GM23338 (cell line): ENCODE measurements around the gene OR2AJ1. TPM values are rescaled to one million over a fixed set of nuclear protein-coding genes. Genes with fewer than 3 reads are reported as not detected.

ENCODE experiments used
- ATAC-seq: fragments of 200-7000 bp; cut with Tn5 transposase; 3 replicates; pipeline ENCODE4 v1.9.1; 2020
- DNase-seq: peaks from one replicate; pipeline ENCODE4 v3.0.0-alpha.2; 2015; ENCODE audit warnings: low spot score
- H2AFZ ChIP-seq: fragments of 200-600 bp; sonication (generic); 2 replicates; pipeline ENCODE4 v1.8.0; 2016; ENCODE audit warnings: antibody characterized with exemption, mild to moderate bottlenecking, moderate library complexity
- H3F3A ChIP-seq: fragments of 200-600 bp; sonication (generic); replicated peaks from 2 replicates; pipeline ENCODE4 v1.8.0; 2017; ENCODE audit warnings: antibody characterized with exemption, mixed run types, low read depth
- H3K27ac ChIP-seq: fragments of 200-600 bp; sonication (generic); 2 replicates; pipeline ENCODE4 v1.6.1; 2016; ENCODE audit warnings: low read depth
- H3K27me3 ChIP-seq: fragments of 200-600 bp; sonication (generic); 2 replicates; pipeline ENCODE4 v1.8.0; 2016; ENCODE audit warnings: mild to moderate bottlenecking, mixed run types, moderate library complexity; ENCODE audit not compliant: insufficient read depth
- H3K36me3 ChIP-seq: fragments of 200-600 bp; sonication (generic); 2 replicates; pipeline ENCODE4 v1.8.0; 2016; ENCODE audit warnings: mild to moderate bottlenecking; ENCODE audit not compliant: insufficient read depth
- H3K4me1 ChIP-seq: fragments of 200-600 bp; sonication (generic); 2 replicates; pipeline ENCODE4 v1.8.0; 2016; ENCODE audit warnings: mild to moderate bottlenecking, moderate library complexity; ENCODE audit not compliant: insufficient read depth
- H3K4me2 ChIP-seq: fragments of 200-600 bp; sonication (generic); 2 replicates; pipeline ENCODE4 v1.7.1; 2017; ENCODE audit warnings: mixed run types
- H3K4me3 ChIP-seq: fragments of 200-600 bp; sonication (generic); 2 replicates; pipeline ENCODE4 v1.6.1; 2016; ENCODE audit warnings: mixed run types
- H3K79me2 ChIP-seq: fragments of 200-600 bp; sonication (generic); replicated peaks from 2 replicates; pipeline ENCODE4 v1.8.0; 2017; ENCODE audit warnings: mild to moderate bottlenecking; ENCODE audit not compliant: insufficient read depth
- H3K9me2 ChIP-seq: fragments of 200-600 bp; sonication (generic); 2 replicates; pipeline ENCODE4 v1.8.0; 2017; ENCODE audit not compliant: insufficient read depth
- H4K20me1 ChIP-seq: fragments of 200-600 bp; sonication (generic); replicated peaks from 2 replicates; pipeline ENCODE4 v1.8.0; 2017; ENCODE audit warnings: mild to moderate bottlenecking; ENCODE audit not compliant: insufficient read depth
- H3K27ac Mint-ChIP-seq: 2 replicates; pipeline ENCODE4 v1.8.0; 2020; ENCODE audit warnings: inconsistent platforms, mild to moderate bottlenecking, moderate library complexity, mixed read lengths
- H3K27me3 Mint-ChIP-seq: 3 replicates; pipeline ENCODE4 v1.8.0; 2022; ENCODE audit warnings: low read depth, mild to moderate bottlenecking, moderate library complexity, mixed read lengths, inconsistent platforms; ENCODE audit not compliant: insufficient read depth, poor library complexity
- H3K36me3 Mint-ChIP-seq: 3 replicates; pipeline ENCODE4 v1.8.0; 2021; ENCODE audit warnings: low read depth, mild to moderate bottlenecking, inconsistent platforms, moderate library complexity, mixed read lengths
- H3K4me1 Mint-ChIP-seq: 3 replicates; pipeline ENCODE4 v1.8.0; 2020; ENCODE audit warnings: mild to moderate bottlenecking, inconsistent platforms, mixed read lengths
- H3K4me3 Mint-ChIP-seq: 3 replicates; pipeline ENCODE4 v1.8.0; 2021; ENCODE audit warnings: moderate library complexity, mild to moderate bottlenecking, inconsistent platforms, mixed read lengths
- H3K9me3 Mint-ChIP-seq: 3 replicates; pipeline ENCODE4 v1.8.0; 2020; ENCODE audit warnings: moderate library complexity, mild to moderate bottlenecking, inconsistent platforms, mixed read lengths
- CREB1 ChIP-seq: fragments of 250-450 bp; sonication (Bioruptor Pico); IDR thresholded peaks from 2 replicates; pipeline ENCODE4 v1.5.0; 2020; ENCODE audit warnings: low read depth, mild to moderate bottlenecking, moderate library complexity
- EZH2 ChIP-seq: fragments of 200-600 bp; sonication (generic); IDR thresholded peaks from one replicate; pipeline ENCODE4 v1.8.0; 2017; ENCODE audit warnings: antibody characterized with exemption, mild to moderate bottlenecking, low read depth; ENCODE audit not compliant: unreplicated experiment
- JUNB ChIP-seq: IDR thresholded peaks from one replicate; pipeline ENCODE4 v1.6.1; 2016; ENCODE audit warnings: antibody characterized with exemption; ENCODE audit not compliant: unreplicated experiment
- NANOG ChIP-seq: IDR thresholded peaks from 2 replicates; pipeline ENCODE4 v1.6.1; 2016; ENCODE audit warnings: antibody characterized with exemption, borderline replicate concordance
- POLR2AphosphoS5 ChIP-seq: IDR thresholded peaks from 2 replicates; pipeline ENCODE4 v1.6.1; 2016; ENCODE audit warnings: antibody characterized with exemption, low read depth
- STAT1 ChIP-seq: IDR thresholded peaks from one replicate; pipeline ENCODE4 v1.6.1; 2016; ENCODE audit warnings: antibody characterized with exemption; ENCODE audit not compliant: unreplicated experiment
- ZNF331 ChIP-seq: fragments of 250-450 bp; sonication (Bioruptor Pico); IDR thresholded peaks from 2 replicates; pipeline ENCODE4 v1.5.0; 2020; ENCODE audit warnings: low read depth, mild to moderate bottlenecking, moderate library complexity
- polyA plus RNA-seq: library from polyadenylated mRNA; unstranded; fragments of >200 nt; fragmentation: Nextera tagmentation; extraction: Ambion mirVana; gene quantifications from 2 replicates; pipeline ENCODE4 v1.2.1, GENCODE V29; 2016
- total RNA-seq: library from RNA; depleted of rRNA; stranded (reverse); fragments of >200 nt; shearing (Covaris generic); gene quantifications from 2 replicates; pipeline ENCODE4 v1.2.3, GENCODE V29; 2014
- TF ChIP-seq, protein P1 (sequence below): fragments of 250-450 bp; sonication (Bioruptor Pico); IDR thresholded peaks from 2 replicates; pipeline ENCODE4 v1.5.0; 2020; ENCODE audit warnings: mild to moderate bottlenecking, moderate library complexity
- TF ChIP-seq, protein P2 (sequence below): IDR thresholded peaks from 2 replicates; pipeline ENCODE4 v1.6.1; 2016; ENCODE audit warnings: antibody characterized with exemption
- TF ChIP-seq, protein P3 (sequence below), 2 experiments: fragments of 200-600 bp in 1 of 2; sonication (generic) in 1 of 2; conservative IDR thresholded peaks; 2 replicates each; pipeline versions ENCODE4 v1.5.1 to v1.6.1; 2016 to 2017; ENCODE audit warnings: antibody characterized with exemption in 2 of 2, low read depth in 2 of 2, mild to moderate bottlenecking in 2 of 2, moderate library complexity in 1 of 2

The OR2AJ1 gene
- total and polyA plus RNA-seq, 2 experiments from 2014 or later, result not detected

DNA sequence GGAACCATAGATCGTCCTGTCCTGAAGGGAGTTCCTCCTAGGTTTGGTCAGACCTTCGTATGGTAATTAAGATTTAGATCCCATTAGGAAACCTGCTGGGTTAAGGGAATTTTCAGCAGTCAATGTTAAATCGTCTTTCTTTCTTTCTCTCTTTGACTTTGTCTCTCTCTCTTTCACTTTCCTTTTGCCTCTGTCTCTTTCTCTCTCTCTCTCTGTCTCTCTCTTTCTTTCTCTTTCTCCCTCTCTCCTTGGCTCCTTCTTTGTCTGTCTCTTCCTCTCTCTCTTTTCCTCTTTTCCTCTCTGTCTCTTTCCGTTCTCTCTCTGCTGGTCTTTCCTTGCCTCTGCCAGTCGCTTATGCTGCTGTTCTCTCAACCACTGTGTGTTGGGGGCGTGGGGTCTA, 20.6 kb upstream of the OR2AJ1 start:
- Histone ChIP-seq H3K79me2 (no peaks in the 10 kb centered on the region), H3K4me3 (no peak overlapping the region), H3K9me2 (no peaks in the 10 kb centered on the region), H3K27ac (no peak overlapping the region), H3K27me3 (no peaks in the 10 kb centered on the region), H3K4me2 (no peak overlapping the region), H2AFZ (no peak overlapping the region), H3K4me1 (peaks cover 20% of the 10 kb centered on the region), H3F3A (0 out of 2 replicates have a peak, but pooled peaks cover 3% of the 10 kb centered on the region), H4K20me1 (no peaks in the 10 kb centered on the region), H3K36me3 (no peaks in the 10 kb centered on the region)
- peaks cover 50% of the 10 kb centered on the region for H3K36me3 Mint-ChIP-seq
- ATAC-seq (no peak), DNase-seq (no peak)
- TF ChIP-seq, protein P1, sequence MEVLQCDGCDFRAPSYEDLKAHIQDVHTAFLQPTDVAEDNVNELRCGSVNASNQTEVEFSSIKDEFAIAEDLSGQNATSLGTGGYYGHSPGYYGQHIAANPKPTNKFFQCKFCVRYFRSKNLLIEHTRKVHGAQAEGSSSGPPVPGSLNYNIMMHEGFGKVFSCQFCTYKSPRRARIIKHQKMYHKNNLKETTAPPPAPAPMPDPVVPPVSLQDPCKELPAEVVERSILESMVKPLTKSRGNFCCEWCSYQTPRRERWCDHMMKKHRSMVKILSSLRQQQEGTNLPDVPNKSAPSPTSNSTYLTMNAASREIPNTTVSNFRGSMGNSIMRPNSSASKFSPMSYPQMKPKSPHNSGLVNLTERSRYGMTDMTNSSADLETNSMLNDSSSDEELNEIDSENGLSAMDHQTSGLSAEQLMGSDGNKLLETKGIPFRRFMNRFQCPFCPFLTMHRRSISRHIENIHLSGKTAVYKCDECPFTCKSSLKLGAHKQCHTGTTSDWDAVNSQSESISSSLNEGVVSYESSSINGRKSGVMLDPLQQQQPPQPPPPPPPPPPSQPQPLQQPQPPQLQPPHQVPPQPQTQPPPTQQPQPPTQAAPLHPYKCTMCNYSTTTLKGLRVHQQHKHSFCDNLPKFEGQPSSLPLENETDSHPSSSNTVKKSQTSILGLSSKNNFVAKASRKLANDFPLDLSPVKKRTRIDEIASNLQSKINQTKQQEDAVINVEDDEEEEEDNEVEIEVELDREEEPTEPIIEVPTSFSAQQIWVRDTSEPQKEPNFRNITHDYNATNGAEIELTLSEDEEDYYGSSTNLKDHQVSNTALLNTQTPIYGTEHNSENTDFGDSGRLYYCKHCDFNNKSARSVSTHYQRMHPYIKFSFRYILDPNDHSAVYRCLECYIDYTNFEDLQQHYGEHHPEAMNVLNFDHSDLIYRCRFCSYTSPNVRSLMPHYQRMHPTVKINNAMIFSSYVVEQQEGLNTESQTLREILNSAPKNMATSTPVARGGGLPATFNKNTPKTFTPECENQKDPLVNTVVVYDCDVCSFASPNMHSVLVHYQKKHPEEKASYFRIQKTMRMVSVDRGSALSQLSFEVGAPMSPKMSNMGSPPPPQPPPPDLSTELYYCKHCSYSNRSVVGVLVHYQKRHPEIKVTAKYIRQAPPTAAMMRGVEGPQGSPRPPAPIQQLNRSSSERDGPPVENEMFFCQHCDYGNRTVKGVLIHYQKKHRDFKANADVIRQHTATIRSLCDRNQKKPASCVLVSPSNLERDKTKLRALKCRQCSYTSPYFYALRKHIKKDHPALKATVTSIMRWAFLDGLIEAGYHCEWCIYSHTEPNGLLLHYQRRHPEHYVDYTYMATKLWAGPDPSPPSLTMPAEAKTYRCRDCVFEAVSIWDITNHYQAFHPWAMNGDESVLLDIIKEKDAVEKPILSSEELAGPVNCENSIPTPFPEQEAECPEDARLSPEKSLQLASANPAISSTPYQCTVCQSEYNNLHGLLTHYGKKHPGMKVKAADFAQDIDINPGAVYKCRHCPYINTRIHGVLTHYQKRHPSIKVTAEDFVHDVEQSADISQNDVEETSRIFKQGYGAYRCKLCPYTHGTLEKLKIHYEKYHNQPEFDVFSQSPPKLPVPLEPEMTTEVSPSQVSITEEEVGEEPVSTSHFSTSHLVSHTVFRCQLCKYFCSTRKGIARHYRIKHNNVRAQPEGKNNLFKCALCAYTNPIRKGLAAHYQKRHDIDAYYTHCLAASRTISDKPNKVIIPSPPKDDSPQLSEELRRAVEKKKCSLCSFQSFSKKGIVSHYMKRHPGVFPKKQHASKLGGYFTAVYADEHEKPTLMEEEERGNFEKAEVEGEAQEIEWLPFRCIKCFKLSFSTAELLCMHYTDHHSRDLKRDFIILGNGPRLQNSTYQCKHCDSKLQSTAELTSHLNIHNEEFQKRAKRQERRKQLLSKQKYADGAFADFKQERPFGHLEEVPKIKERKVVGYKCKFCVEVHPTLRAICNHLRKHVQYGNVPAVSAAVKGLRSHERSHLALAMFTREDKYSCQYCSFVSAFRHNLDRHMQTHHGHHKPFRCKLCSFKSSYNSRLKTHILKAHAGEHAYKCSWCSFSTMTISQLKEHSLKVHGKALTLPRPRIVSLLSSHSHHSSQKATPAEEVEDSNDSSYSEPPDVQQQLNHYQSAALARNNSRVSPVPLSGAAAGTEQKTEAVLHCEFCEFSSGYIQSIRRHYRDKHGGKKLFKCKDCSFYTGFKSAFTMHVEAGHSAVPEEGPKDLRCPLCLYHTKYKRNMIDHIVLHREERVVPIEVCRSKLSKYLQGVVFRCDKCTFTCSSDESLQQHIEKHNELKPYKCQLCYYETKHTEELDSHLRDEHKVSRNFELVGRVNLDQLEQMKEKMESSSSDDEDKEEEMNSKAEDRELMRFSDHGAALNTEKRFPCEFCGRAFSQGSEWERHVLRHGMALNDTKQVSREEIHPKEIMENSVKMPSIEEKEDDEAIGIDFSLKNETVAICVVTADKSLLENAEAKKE (CRISPR knock-in tag), result no peak
- TF ChIP-seq CREB1 (no peak), ZNF331 (CRISPR knock-in tag) (no peak), NANOG (no peak), POLR2AphosphoS5 (no peak), STAT1 (no peak), JUNB (no peak), EZH2 (no peak)
- TF ChIP-seq, protein P2, sequence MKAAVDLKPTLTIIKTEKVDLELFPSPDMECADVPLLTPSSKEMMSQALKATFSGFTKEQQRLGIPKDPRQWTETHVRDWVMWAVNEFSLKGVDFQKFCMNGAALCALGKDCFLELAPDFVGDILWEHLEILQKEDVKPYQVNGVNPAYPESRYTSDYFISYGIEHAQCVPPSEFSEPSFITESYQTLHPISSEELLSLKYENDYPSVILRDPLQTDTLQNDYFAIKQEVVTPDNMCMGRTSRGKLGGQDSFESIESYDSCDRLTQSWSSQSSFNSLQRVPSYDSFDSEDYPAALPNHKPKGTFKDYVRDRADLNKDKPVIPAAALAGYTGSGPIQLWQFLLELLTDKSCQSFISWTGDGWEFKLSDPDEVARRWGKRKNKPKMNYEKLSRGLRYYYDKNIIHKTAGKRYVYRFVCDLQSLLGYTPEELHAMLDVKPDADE, result no peak
- TF ChIP-seq, protein P3, sequence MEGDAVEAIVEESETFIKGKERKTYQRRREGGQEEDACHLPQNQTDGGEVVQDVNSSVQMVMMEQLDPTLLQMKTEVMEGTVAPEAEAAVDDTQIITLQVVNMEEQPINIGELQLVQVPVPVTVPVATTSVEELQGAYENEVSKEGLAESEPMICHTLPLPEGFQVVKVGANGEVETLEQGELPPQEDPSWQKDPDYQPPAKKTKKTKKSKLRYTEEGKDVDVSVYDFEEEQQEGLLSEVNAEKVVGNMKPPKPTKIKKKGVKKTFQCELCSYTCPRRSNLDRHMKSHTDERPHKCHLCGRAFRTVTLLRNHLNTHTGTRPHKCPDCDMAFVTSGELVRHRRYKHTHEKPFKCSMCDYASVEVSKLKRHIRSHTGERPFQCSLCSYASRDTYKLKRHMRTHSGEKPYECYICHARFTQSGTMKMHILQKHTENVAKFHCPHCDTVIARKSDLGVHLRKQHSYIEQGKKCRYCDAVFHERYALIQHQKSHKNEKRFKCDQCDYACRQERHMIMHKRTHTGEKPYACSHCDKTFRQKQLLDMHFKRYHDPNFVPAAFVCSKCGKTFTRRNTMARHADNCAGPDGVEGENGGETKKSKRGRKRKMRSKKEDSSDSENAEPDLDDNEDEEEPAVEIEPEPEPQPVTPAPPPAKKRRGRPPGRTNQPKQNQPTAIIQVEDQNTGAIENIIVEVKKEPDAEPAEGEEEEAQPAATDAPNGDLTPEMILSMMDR (conservative IDR thresholded peaks at IDR 0.05; ENCODE audit: low read depth in 2 of 2), result no peak
- no peak overlapping the region for H3K27ac Mint-ChIP-seq
- peaks cover 91% of the 10 kb centered on the region for H3K9me3 Mint-ChIP-seq
- peaks cover 14% of the 10 kb centered on the region for H3K4me1 Mint-ChIP-seq
- H3K27me3 Mint-ChIP-seq, result peaks cover 3% of the 10 kb centered on the region
- no peak overlapping the region for H3K4me3 Mint-ChIP-seq
